ENCODE measurements around the gene C5orf52.

- TF ChIP-seq, protein P1, sequence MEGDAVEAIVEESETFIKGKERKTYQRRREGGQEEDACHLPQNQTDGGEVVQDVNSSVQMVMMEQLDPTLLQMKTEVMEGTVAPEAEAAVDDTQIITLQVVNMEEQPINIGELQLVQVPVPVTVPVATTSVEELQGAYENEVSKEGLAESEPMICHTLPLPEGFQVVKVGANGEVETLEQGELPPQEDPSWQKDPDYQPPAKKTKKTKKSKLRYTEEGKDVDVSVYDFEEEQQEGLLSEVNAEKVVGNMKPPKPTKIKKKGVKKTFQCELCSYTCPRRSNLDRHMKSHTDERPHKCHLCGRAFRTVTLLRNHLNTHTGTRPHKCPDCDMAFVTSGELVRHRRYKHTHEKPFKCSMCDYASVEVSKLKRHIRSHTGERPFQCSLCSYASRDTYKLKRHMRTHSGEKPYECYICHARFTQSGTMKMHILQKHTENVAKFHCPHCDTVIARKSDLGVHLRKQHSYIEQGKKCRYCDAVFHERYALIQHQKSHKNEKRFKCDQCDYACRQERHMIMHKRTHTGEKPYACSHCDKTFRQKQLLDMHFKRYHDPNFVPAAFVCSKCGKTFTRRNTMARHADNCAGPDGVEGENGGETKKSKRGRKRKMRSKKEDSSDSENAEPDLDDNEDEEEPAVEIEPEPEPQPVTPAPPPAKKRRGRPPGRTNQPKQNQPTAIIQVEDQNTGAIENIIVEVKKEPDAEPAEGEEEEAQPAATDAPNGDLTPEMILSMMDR (IDR thresholded peaks at IDR 0.05; ENCODE audit: low read depth, low read length, poor library complexity, severe bottlenecking), result no peak
- no peak for TF ChIP-seq EZH2phosphoT487 (IDR thresholded peaks at IDR 0.05; ENCODE audit: borderline replicate concordance, low read length)
These were observed 41.0 kb upstream of the C5orf52 start for GRCh38 chr5:157630341-157630740.
